Left cardiac atrium (tissue), 4 donors: ENCODE measurements around the gene SIRPB2. TPM values are rescaled to one million over a fixed set of nuclear protein-coding genes. Genes with fewer than 3 reads are reported as not detected.

ENCODE experiments used
- ATAC-seq, 2 donors: fragments of 200-7000 bp; cut with Tn5 transposase; one replicate each; pipeline ENCODE4 v1.9.1; 2020; ENCODE audit warnings: mild to moderate bottlenecking in 2 of 2, moderate library complexity in 2 of 2
- DNase-seq: peaks from one replicate; pipeline ENCODE4 v3.0.0-alpha.2; 2020
- intact Hi-C, 2 donors: fragments of 100-400 bp; cut with DNase I; formaldehyde crosslinking; loops; one replicate each; pipeline versions ENCODE4 v1.14.1 to v1.15.1; 2022 to 2023
- total RNA-seq, 2 donors: library from RNA; stranded (reverse); fragmentation: NEBNext Ultra II Directional; extraction: Animal tissue kit (Norgen Biotek cat#: 25700); gene quantifications; one replicate each; pipeline ENCODE4 v1.2.1, GENCODE V29; 2021
- donor health status: DM: no; HTN: yes; CAD: no.
- donor health status: DM: no; HTN: yes; CAD: no; lungs with severe emphysema.
- donor health status: DM: yes; HTN: yes; CAD: no.
- donor health status: Dilated cardiomyopathy.

Gene SIRPB2
- total RNA-seq, 2 donors from 2014 or later, result 5.4 to 10.3 TPM

GRCh38 chr20:1457992-1458391 lies 33.2 kb downstream of the SIRPB2 start:
- ATAC-seq (no peak), DNase-seq (no peak)
- intact Hi-C loops, result no loop called here

- no peak for DNase-seq
- intact Hi-C loops, result no loop called here
Observed at GRCh38 chr20:1456300-1456699, 34.9 kb downstream of the SIRPB2 start.

GRCh38 chr20:1450926-1451491 lies 40.2 kb downstream of the SIRPB2 start:
- intact Hi-C loops, result no loop called here
- no peak for DNase-seq
- no peak for ATAC-seq

More at GRCh38 chr20:1456300-1456699, 34.9 kb downstream of the SIRPB2 start:
- no peak for ATAC-seq

GRCh38 chr20:1449370-1449769 lies 41.9 kb downstream of the SIRPB2 start:
- DNase-seq (no peak), ATAC-seq (no peak)
- intact Hi-C loops, result no loop called here

GRCh38 chr20:1448081-1448620 lies 43.1 kb downstream of the SIRPB2 start:
- intact Hi-C loops, result no loop called here
- DNase-seq (no peak), ATAC-seq (no peak)

- intact Hi-C loops, result no loop called here
- ATAC-seq (no peak), DNase-seq (no peak)
Observed at GRCh38 chr20:1446536-1446935, 44.7 kb downstream of the SIRPB2 start.

GRCh38 chr20:1443085-1443484 lies 48.1 kb downstream of the SIRPB2 start:
- intact Hi-C loops, result no loop called here
- no peak for ATAC-seq

GRCh38 chr20:1442304-1442703 lies 48.9 kb downstream of the SIRPB2 start:
- ATAC-seq (no peak), DNase-seq (no peak)
- intact Hi-C loops, result no loop called here

More at GRCh38 chr20:1443085-1443484, 48.1 kb downstream of the SIRPB2 start:
- DNase-seq, result no peak

GRCh38 chr20:1441133-1441532 lies 50.1 kb downstream of the SIRPB2 start:
- DNase-seq, result no peak
- no peak for ATAC-seq
- intact Hi-C loops, result no loop called here

GRCh38 chr20:1440024-1440423 lies 51.2 kb downstream of the SIRPB2 start:
- intact Hi-C loops, result no loop called here
- ATAC-seq (no peak), DNase-seq (no peak)

- ATAC-seq, result no peak
- DNase-seq, result no peak
- intact Hi-C loops, result loop anchor here in 1 of 2 donors (5.0 kb wide), 1 partner anchor 126 kb away; no protein-coding TSS in a partner anchor
Observed at GRCh38 chr20:1438361-1438760, 52.9 kb downstream of the SIRPB2 start.

- intact Hi-C loops, result loop anchor here (2.0 to 5.0 kb wide), 2 partner anchors 125 kb away; no protein-coding TSS in a partner anchor
- DNase-seq (peak; percentile 67), ATAC-seq (peak; percentile 68 to 70)
Observed at GRCh38 chr20:1437235-1437904, 53.9 kb downstream of the SIRPB2 start.

- intact Hi-C loops, result loop anchor here (2.0 to 5.0 kb wide), 2 partner anchors 123 to 124 kb away; no protein-coding TSS in a partner anchor
- ATAC-seq (no peak), DNase-seq (no peak)
Observed at GRCh38 chr20:1436263-1436662, 55.0 kb downstream of the SIRPB2 start.

- intact Hi-C loops, result loop anchor here in 1 of 2 donors (5.0 kb wide), 1 partner anchor 123 kb away; no protein-coding TSS in a partner anchor
- DNase-seq (no peak), ATAC-seq (no peak)
Observed at GRCh38 chr20:1435337-1435699, 55.9 kb downstream of the SIRPB2 start.

GRCh38 chr20:1434571-1435336 lies 56.5 kb downstream of the SIRPB2 start:
- peak in 1 of 2 donors; percentile 62 for ATAC-seq
- intact Hi-C loops, result loop anchor here in 1 of 2 donors (5.0 kb wide), 1 partner anchor 122 kb away; no protein-coding TSS in a partner anchor
- DNase-seq, result no peak

- no peak for DNase-seq
- intact Hi-C loops, result no loop called here
- no peak for ATAC-seq
Observed at GRCh38 chr20:1431158-1431557, 60.1 kb downstream of the SIRPB2 start.

- intact Hi-C loops, result no loop called here
- ATAC-seq (no peak), DNase-seq (no peak)
Observed at GRCh38 chr20:1430004-1430451, 61.2 kb downstream of the SIRPB2 start.

GRCh38 chr20:1429143-1429728 lies 62.0 kb downstream of the SIRPB2 start:
- intact Hi-C loops, result no loop called here
- ATAC-seq, result no peak
- DNase-seq, result no peak

GRCh38 chr20:1427457-1428054 lies 63.7 kb downstream of the SIRPB2 start:
- intact Hi-C loops, result no loop called here
- DNase-seq (no peak), ATAC-seq (no peak)
